ENCODE measurements around the gene CACNA1C. TPM values are rescaled to one million over a fixed set of nuclear protein-coding genes. Genes with fewer than 3 reads are reported as not detected.

CACNA1C gene
- total RNA-seq, 4 donors from 2014 or later = 0.38 to 2.4 (median 1.4) TPM

- no peak overlapping the region for H3K4me3 ChIP-seq (ENCODE audit: low read depth, poor library complexity, severe bottlenecking)
- no peak for DNase-seq (ENCODE audit: low spot score in 2 of 2)
- 81 to 83% methylated on average over 13 of the region's 13 CpGs for WGBS, 2 donors
- TF ChIP-seq POLR2A (IDR thresholded peaks at IDR 0.05) = no peak
- no peak for TF ChIP-seq CTCF (IDR thresholded peaks at IDR 0.05)
- intact Hi-C loops (cut with DNase I; ENCODE audit: low total_unique reads) = no loop called here
Observed at GRCh38 chr12:2551412-2551900, 498.7 kb downstream of the CACNA1C start.

- WGBS, 2 donors = 86% methylated on average over 10 of the region's 10 CpGs
- TF ChIP-seq CTCF (IDR thresholded peaks at IDR 0.05) (no peak), POLR2A (IDR thresholded peaks at IDR 0.05) (no peak)
- no peak overlapping the region for H3K4me3 ChIP-seq (ENCODE audit: low read depth, poor library complexity, severe bottlenecking)
- intact Hi-C loops (cut with DNase I; ENCODE audit: low total_unique reads) = no loop called here
- no peak for DNase-seq (ENCODE audit: low spot score in 2 of 2)
Observed at GRCh38 chr12:2552000-2552756, 499.4 kb downstream of the CACNA1C start.

- WGBS, 2 donors = 77 to 83% methylated on average over 14 of the region's 14 CpGs
- no peak for DNase-seq (ENCODE audit: low spot score in 2 of 2)
- intact Hi-C loops (cut with DNase I; ENCODE audit: low total_unique reads) = no loop called here
- no peak overlapping the region for H3K4me3 ChIP-seq (ENCODE audit: low read depth, poor library complexity, severe bottlenecking)
- TF ChIP-seq CTCF (IDR thresholded peaks at IDR 0.05) (no peak), POLR2A (IDR thresholded peaks at IDR 0.05) (no peak)
Observed at GRCh38 chr12:2553388-2554126, 500.8 kb downstream of the CACNA1C start.

GRCh38 chr12:2555487-2556082 lies 502.8 kb downstream of the CACNA1C start:
- intact Hi-C loops (cut with DNase I; ENCODE audit: low total_unique reads) = no loop called here
- TF ChIP-seq POLR2A (IDR thresholded peaks at IDR 0.05) (no peak), CTCF (IDR thresholded peaks at IDR 0.05) (no peak)
- H3K4me3 ChIP-seq (ENCODE audit: low read depth, poor library complexity, severe bottlenecking) = no peak overlapping the region
- no peak for DNase-seq (ENCODE audit: low spot score in 2 of 2)
- 80 to 81% methylated on average over 19 of the region's 19 CpGs for WGBS, 2 donors

GRCh38 chr12:2557597-2557996 lies 504.8 kb downstream of the CACNA1C start:
- DNase-seq (ENCODE audit: low spot score in 2 of 2) = no peak
- TF ChIP-seq POLR2A (IDR thresholded peaks at IDR 0.05) = no peak
- no peak for TF ChIP-seq CTCF (IDR thresholded peaks at IDR 0.05)
- no peak overlapping the region for H3K4me3 ChIP-seq (ENCODE audit: low read depth, poor library complexity, severe bottlenecking)
- intact Hi-C loops (cut with DNase I; ENCODE audit: low total_unique reads) = no loop called here
- WGBS, 2 donors = 66 to 83% methylated on average over 3 of the region's 3 CpGs
